Bone marrow (tissue), 2 donors: ENCODE results near the gene MAP2.

Experiments
- DNase-seq, 2 donors: peaks; one replicate each; lab custom pipeline; 2025; lab: John Stamatoyannopoulos, UW

The MAP2 gene

GRCh38 chr2:209719034-209719433 lies 295.2 kb downstream of the MAP2 start:
- DNase-seq, result no peak

- no peak for DNase-seq
Observed at GRCh38 chr2:209721497-209721896, 297.6 kb downstream of the MAP2 start.

GRCh38 chr2:209726311-209726710 lies 302.5 kb downstream of the MAP2 start:
- no peak for DNase-seq

GRCh38 chr2:209727077-209727476 lies 303.2 kb downstream of the MAP2 start:
- DNase-seq, result no peak

- DNase-seq, result no peak
Observed at GRCh38 chr2:209734805-209735204, 311.0 kb downstream of the MAP2 start.

GRCh38 chr2:209741953-209742352 lies 318.1 kb downstream of the MAP2 start:
- DNase-seq, result no peak

- no peak for DNase-seq
Observed at GRCh38 chr2:209753020-209753419, 329.2 kb downstream of the MAP2 start.

GRCh38 chr2:209757163-209757562 lies 333.3 kb downstream of the MAP2 start:
- DNase-seq, result no peak

- no peak for DNase-seq
Observed at GRCh38 chr2:209761566-209761965, 337.7 kb downstream of the MAP2 start.

GRCh38 chr2:209762563-209762962 lies 338.7 kb downstream of the MAP2 start:
- no peak for DNase-seq

GRCh38 chr2:209763106-209763505 lies 339.3 kb downstream of the MAP2 start:
- no peak for DNase-seq

GRCh38 chr2:209766613-209767012 lies 342.8 kb downstream of the MAP2 start:
- DNase-seq, result no peak

- DNase-seq, result no peak
Observed at GRCh38 chr2:209767316-209767715, 343.5 kb downstream of the MAP2 start.

GRCh38 chr2:209768557-209768956 lies 344.7 kb downstream of the MAP2 start:
- DNase-seq, result no peak

- DNase-seq, result no peak
Observed at GRCh38 chr2:209771474-209772289, 347.8 kb downstream of the MAP2 start, which contains the start of gene UNC80. Gene UNC80 (plus strand): TSS chr2:209771832. CDS start chr2:209772073, 241 bp downstream.

- DNase-seq, result no peak
Observed at GRCh38 chr2:209772290-209772685, 348.4 kb downstream of the MAP2 start.

GRCh38 chr2:209773377-209773776 lies 349.5 kb downstream of the MAP2 start:
- DNase-seq, result no peak
